ENCODE data around the gene PPP1R12B.
"Not testable (repeated sequence)": the region's sequence is repeated elsewhere in the genome, so short reads cannot be mapped to it uniquely, and the experiment has no call there.

Gene PPP1R12B

DNA sequence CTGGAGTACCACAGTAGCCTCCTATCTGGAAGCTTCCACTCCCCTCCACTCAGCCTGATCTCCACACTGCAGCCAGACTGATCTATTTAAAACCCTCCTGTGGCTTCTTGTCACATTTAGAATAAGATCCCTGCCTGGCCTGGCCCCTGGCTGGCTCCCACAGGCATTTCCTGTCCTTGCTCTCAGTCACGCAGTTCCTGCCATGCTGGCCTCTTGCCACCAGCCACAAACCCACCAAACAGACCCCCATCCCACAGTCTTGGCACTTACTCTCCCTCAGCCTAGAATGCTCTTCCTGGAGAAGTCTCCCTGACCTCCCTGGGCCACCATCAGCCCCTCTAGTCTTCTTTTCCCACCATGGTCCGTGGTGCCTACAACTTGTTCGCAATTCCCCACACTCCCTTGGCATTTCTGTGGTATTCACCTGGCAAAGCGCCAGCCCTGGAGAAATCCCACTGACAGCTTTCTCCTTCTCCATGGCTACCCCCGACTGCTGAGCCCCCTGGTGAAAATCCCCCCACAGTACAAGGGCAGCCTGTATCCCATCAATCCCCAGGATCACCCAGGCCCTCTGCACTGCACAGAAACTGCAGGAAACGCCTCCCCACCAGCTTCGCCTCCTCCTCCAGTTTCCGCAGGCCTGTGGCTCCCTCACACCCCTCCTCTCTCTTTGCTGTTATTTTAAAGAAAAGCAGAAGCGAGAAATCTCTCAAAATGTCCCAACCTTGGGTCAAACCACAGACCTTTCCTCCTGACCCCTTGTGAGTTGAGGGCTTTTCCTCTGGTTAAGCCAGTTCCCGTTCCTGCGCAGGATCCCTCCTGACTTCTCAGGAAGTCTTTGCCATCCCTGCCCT is 267.2 kb downstream of the PPP1R12B start:
- Histone ChIP-seq H3K4me3 (ENCODE audit: low read length in 2 of 2) (no peak overlapping the region), H3K14ac (ENCODE audit: low read length) (no peak overlapping the region), H3K9ac (ENCODE audit: low read depth, low read length, poor library complexity) (no peak overlapping the region), H3K79me1 (ENCODE audit: low read depth, low read length) (no peaks in the 10 kb centered on the region), H3K27me3 (ENCODE audit: control insufficient read depth in 3 of 3, insufficient read depth in 3 of 3, low read depth in 1 of 3, low read length in 3 of 3) (no peaks in the 10 kb centered on the region), H3K23ac (ENCODE audit: low read depth, low read length, poor library complexity) (no peak overlapping the region), H3K4me1 (ENCODE audit: control insufficient read depth in 2 of 2, insufficient read depth in 1 of 2, low read depth in 1 of 2, low read length in 2 of 2) (peaks cover 2 to 7% of the 10 kb centered on the region in 2 donors), H2BK5ac (ENCODE audit: low read length) (no peak overlapping the region), H2BK12ac (ENCODE audit: low read length) (no peak overlapping the region), H4K8ac (ENCODE audit: low read depth, low read length) (no peak overlapping the region), H4K91ac (ENCODE audit: low read depth, low read length, poor library complexity) (no peak overlapping the region), H2AK5ac (ENCODE audit: low read depth, low read length) (no peak overlapping the region), H3K36me3 (replicated peaks in 1 of 2; ENCODE audit: control insufficient read depth in 2 of 2, insufficient read depth in 2 of 2, low read length in 2 of 2) (no peaks in the 10 kb centered on the region), H2BK120ac (ENCODE audit: low read depth, low read length) (no peak overlapping the region), H3K18ac (ENCODE audit: low read length) (no peak overlapping the region), H3K27ac (replicated peaks; ENCODE audit: low read length) (no peak overlapping the region), H3K4ac (ENCODE audit: low read length) (no peak overlapping the region), H3K9me3 (replicated peaks in 1 of 2; ENCODE audit: control insufficient read depth in 2 of 2, insufficient read depth in 1 of 2, low read depth in 1 of 2, low read length in 2 of 2) (no peaks in the 10 kb centered on the region), H3K4me2 (ENCODE audit: insufficient read depth, low read length, poor library complexity, severe bottlenecking) (no peak overlapping the region), H2BK15ac (ENCODE audit: low read length) (no peak overlapping the region), H2AFZ (ENCODE audit: low read length) (peak overlapping the region; percentile 55)
- DNase-seq (ENCODE audit: low spot score): no peak
- WGBS, 2 donors (ENCODE audit: extremely low coverage in 2 of 2, insufficient read length in 2 of 2, insufficient replicate concordance in 1 of 2): no CpG with 5 or more reads among the region's 11 CpGs

DNA sequence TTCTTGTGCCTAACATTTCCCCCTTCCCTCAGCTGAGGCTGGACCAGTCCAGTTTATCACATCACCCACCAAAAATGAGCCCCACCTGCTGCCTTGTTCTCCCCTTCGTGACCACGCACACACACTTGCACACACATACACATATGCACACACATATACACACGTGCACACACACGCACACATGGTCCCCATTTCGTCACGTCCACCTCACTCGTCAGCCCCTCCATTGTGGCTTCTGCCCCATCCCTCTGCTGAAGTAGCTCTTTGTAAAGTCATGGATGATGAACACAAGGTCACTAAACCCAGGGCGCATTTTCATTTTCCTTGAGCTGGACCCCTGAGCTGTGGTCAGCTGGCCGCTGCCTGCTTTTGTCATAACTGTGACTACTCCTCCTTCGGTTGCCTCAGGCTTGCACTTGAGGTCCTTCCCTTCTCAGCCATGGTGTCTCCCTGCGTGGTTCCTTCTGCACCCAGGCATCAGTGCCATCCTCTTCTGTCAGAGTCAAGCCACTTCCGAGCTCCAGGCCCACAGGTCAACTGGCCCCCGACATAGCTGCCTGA is 267.9 kb downstream of the PPP1R12B start:
- Histone ChIP-seq H3K36me3 (replicated peaks in 1 of 2; ENCODE audit: control insufficient read depth in 2 of 2, insufficient read depth in 2 of 2, low read length in 2 of 2) (no peaks in the 10 kb centered on the region), H3K4ac (ENCODE audit: low read length) (no peak overlapping the region), H3K9ac (ENCODE audit: low read depth, low read length, poor library complexity) (peak overlapping the region; percentile 30), H3K9me3 (replicated peaks in 1 of 2; ENCODE audit: control insufficient read depth in 2 of 2, insufficient read depth in 1 of 2, low read depth in 1 of 2, low read length in 2 of 2) (no peaks in the 10 kb centered on the region), H3K27me3 (ENCODE audit: control insufficient read depth in 3 of 3, insufficient read depth in 3 of 3, low read depth in 1 of 3, low read length in 3 of 3) (no peaks in the 10 kb centered on the region), H3K4me3 (ENCODE audit: low read length in 2 of 2) (peak overlapping the region in 1 of 2 donors; percentile 56), H3K23ac (ENCODE audit: low read depth, low read length, poor library complexity) (no peak overlapping the region), H2BK5ac (ENCODE audit: low read length) (no peak overlapping the region), H2BK15ac (ENCODE audit: low read length) (no peak overlapping the region), H2AFZ (ENCODE audit: low read length) (peak overlapping the region; percentile 55), H4K8ac (ENCODE audit: low read depth, low read length) (no peak overlapping the region), H2AK5ac (ENCODE audit: low read depth, low read length) (no peak overlapping the region), H3K14ac (ENCODE audit: low read length) (no peak overlapping the region), H3K27ac (replicated peaks; ENCODE audit: low read length) (no peak overlapping the region), H3K4me1 (ENCODE audit: control insufficient read depth in 2 of 2, insufficient read depth in 1 of 2, low read depth in 1 of 2, low read length in 2 of 2) (peaks cover 2 to 7% of the 10 kb centered on the region in 2 donors), H3K79me1 (ENCODE audit: low read depth, low read length) (no peaks in the 10 kb centered on the region), H3K4me2 (ENCODE audit: insufficient read depth, low read length, poor library complexity, severe bottlenecking) (no peak overlapping the region), H2BK120ac (ENCODE audit: low read depth, low read length) (no peak overlapping the region), H3K18ac (ENCODE audit: low read length) (no peak overlapping the region), H4K91ac (ENCODE audit: low read depth, low read length, poor library complexity) (no peak overlapping the region), H2BK12ac (ENCODE audit: low read length) (no peak overlapping the region)
- DNase-seq (ENCODE audit: low spot score): no peak
- WGBS, 2 donors (ENCODE audit: extremely low coverage in 2 of 2, insufficient read length in 2 of 2, insufficient replicate concordance in 1 of 2): no CpG with 5 or more reads among the region's 13 CpGs

DNA sequence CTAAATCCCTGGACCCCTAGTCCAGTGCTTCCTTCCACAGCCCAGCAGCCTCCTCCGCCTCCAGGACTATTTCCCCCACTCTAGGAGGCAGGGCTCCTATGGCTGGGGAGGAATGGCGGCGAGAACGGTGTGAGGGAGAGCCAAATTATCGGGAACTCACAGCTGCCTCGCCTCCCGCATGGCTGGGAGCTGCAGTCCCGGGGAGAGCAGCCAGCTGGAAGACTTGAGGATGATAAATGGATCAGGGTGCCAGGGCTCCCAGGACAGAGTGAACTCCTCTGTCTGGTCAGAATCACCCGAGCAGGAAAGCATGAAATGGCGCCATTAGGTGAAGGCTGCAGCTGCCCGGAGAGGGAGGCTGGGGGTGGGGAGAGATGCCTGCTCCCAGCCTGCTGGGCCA is 270.5 kb downstream of the PPP1R12B start:
- not testable (repeated sequence) for H3K9ac ChIP-seq (ENCODE audit: low read depth, low read length, poor library complexity); H2BK5ac ChIP-seq (ENCODE audit: low read length); H3K27me3 ChIP-seq (ENCODE audit: control insufficient read depth in 3 of 3, insufficient read depth in 3 of 3, low read depth in 1 of 3, low read length in 3 of 3); H3K79me1 ChIP-seq (ENCODE audit: low read depth, low read length); H3K4me2 ChIP-seq (ENCODE audit: insufficient read depth, low read length, poor library complexity, severe bottlenecking); H2AK5ac ChIP-seq (ENCODE audit: low read depth, low read length); H2AFZ ChIP-seq (ENCODE audit: low read length); H3K18ac ChIP-seq (ENCODE audit: low read length); H3K36me3 ChIP-seq (replicated peaks in 1 of 2; ENCODE audit: control insufficient read depth in 2 of 2, insufficient read depth in 2 of 2, low read length in 2 of 2); H3K4ac ChIP-seq (ENCODE audit: low read length); H2BK15ac ChIP-seq (ENCODE audit: low read length); H2BK12ac ChIP-seq (ENCODE audit: low read length); H4K91ac ChIP-seq (ENCODE audit: low read depth, low read length, poor library complexity); DNase-seq (ENCODE audit: low spot score); H2BK120ac ChIP-seq (ENCODE audit: low read depth, low read length); H3K9me3 ChIP-seq (replicated peaks in 1 of 2; ENCODE audit: control insufficient read depth in 2 of 2, insufficient read depth in 1 of 2, low read depth in 1 of 2, low read length in 2 of 2); H3K27ac ChIP-seq (replicated peaks; ENCODE audit: low read length); H3K4me3 ChIP-seq (ENCODE audit: low read length in 2 of 2); H4K8ac ChIP-seq (ENCODE audit: low read depth, low read length); H3K14ac ChIP-seq (ENCODE audit: low read length); H3K23ac ChIP-seq (ENCODE audit: low read depth, low read length, poor library complexity)
- peaks cover 9 to 13% of the 10 kb centered on the region in 2 donors for H3K4me1 ChIP-seq (ENCODE audit: control insufficient read depth in 2 of 2, insufficient read depth in 1 of 2, low read depth in 1 of 2, low read length in 2 of 2)
- WGBS, 2 donors (ENCODE audit: extremely low coverage in 2 of 2, insufficient read length in 2 of 2, insufficient replicate concordance in 1 of 2): no CpG with 5 or more reads among the region's 11 CpGs

DNA sequence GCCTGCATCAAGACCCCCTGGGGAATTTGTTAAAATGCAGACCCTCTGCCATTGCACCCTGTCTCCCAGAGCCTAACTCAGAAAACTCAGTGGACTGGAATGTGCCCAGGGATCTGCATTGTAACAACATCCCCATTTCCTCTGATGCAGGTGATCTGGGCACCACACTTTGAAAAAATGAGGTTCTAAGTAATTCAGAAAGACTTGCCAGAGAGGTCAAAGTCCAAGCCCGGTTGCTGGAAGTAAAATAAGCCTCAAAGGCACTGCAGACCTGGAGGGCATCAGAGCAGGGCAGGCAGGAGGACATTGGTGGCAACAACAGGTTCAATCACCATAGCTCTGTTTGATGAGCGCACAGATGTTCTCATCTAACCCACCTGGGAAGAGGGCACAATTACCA is 271.0 kb downstream of the PPP1R12B start:
- peaks cover 0 to under 1% of the 10 kb centered on the region in 2 donors for H3K9me3 ChIP-seq (replicated peaks in 1 of 2; ENCODE audit: control insufficient read depth in 2 of 2, insufficient read depth in 1 of 2, low read depth in 1 of 2, low read length in 2 of 2)
- H2AK5ac ChIP-seq (ENCODE audit: low read depth, low read length): no peak overlapping the region
- no peak overlapping the region for H2BK120ac ChIP-seq (ENCODE audit: low read depth, low read length)
- H3K18ac ChIP-seq (ENCODE audit: low read length): no peak overlapping the region
- no peak overlapping the region for H4K91ac ChIP-seq (ENCODE audit: low read depth, low read length, poor library complexity)
- H3K79me1 ChIP-seq (ENCODE audit: low read depth, low read length): no peaks in the 10 kb centered on the region
- H3K23ac ChIP-seq (ENCODE audit: low read depth, low read length, poor library complexity): no peak overlapping the region
- peaks cover 9 to 13% of the 10 kb centered on the region in 2 donors for H3K4me1 ChIP-seq (ENCODE audit: control insufficient read depth in 2 of 2, insufficient read depth in 1 of 2, low read depth in 1 of 2, low read length in 2 of 2)
- no peak overlapping the region for H3K27ac ChIP-seq (replicated peaks; ENCODE audit: low read length)
- no CpG with 5 or more reads among the region's 2 CpGs for WGBS, 2 donors (ENCODE audit: extremely low coverage in 2 of 2, insufficient read length in 2 of 2, insufficient replicate concordance in 1 of 2)
- H3K4ac ChIP-seq (ENCODE audit: low read length): no peak overlapping the region
- H3K4me3 ChIP-seq (ENCODE audit: low read length in 2 of 2): no peak overlapping the region
- no peak overlapping the region for H4K8ac ChIP-seq (ENCODE audit: low read depth, low read length)
- H2AFZ ChIP-seq (ENCODE audit: low read length): no peak overlapping the region
- no peak overlapping the region for H2BK12ac ChIP-seq (ENCODE audit: low read length)
- no peak overlapping the region for H2BK5ac ChIP-seq (ENCODE audit: low read length)
- H3K14ac ChIP-seq (ENCODE audit: low read length): no peak overlapping the region
- DNase-seq (ENCODE audit: low spot score): no peak
- no peak overlapping the region for H3K9ac ChIP-seq (ENCODE audit: low read depth, low read length, poor library complexity)
- peaks cover 0 to 2% (median 0%) of the 10 kb centered on the region in 3 experiments for H3K27me3 ChIP-seq (ENCODE audit: control insufficient read depth in 3 of 3, insufficient read depth in 3 of 3, low read depth in 1 of 3, low read length in 3 of 3)
- H3K36me3 ChIP-seq (replicated peaks in 1 of 2; ENCODE audit: control insufficient read depth in 2 of 2, insufficient read depth in 2 of 2, low read length in 2 of 2): peaks cover 0 to under 1% of the 10 kb centered on the region in 2 donors
- H2BK15ac ChIP-seq (ENCODE audit: low read length): no peak overlapping the region
- no peak overlapping the region for H3K4me2 ChIP-seq (ENCODE audit: insufficient read depth, low read length, poor library complexity, severe bottlenecking)

Measured in neuronal stem cell (in vitro differentiated cells).